GM12872 (cell line): ENCODE measurements around the gene SHB.

ENCODE experiments used
- CTCF ChIP-seq: IDR thresholded peaks from 3 replicates; pipeline ENCODE4 v1.5.1; 2011; ENCODE audit warnings: low read depth, mild to moderate bottlenecking, low read length, moderate library complexity; ENCODE audit not compliant: insufficient read depth

The SHB gene

GRCh38 chr9:37919956-37920335 lies 149.1 kb downstream of the SHB start:
- TF ChIP-seq CTCF, result no peak

- TF ChIP-seq CTCF, result no peak
These were observed 149.6 kb downstream of the SHB start for GRCh38 chr9:37919246-37919955.

GRCh38 chr9:37918665-37919170 lies 150.3 kb downstream of the SHB start:
- no peak for TF ChIP-seq CTCF

- TF ChIP-seq CTCF, result no peak
These were observed 151.0 kb downstream of the SHB start for GRCh38 chr9:37917801-37918664.

- TF ChIP-seq CTCF, result no peak
These were observed 151.7 kb downstream of the SHB start for GRCh38 chr9:37917313-37917731.

- TF ChIP-seq CTCF, result no peak
These were observed 152.3 kb downstream of the SHB start for GRCh38 chr9:37916471-37917312.

- no peak for TF ChIP-seq CTCF
These were observed 153.0 kb downstream of the SHB start for GRCh38 chr9:37915911-37916470.
